Keratinocyte (primary cell): Measurements from ENCODE around the gene ABCB9. TPM values are rescaled to one million over a fixed set of nuclear protein-coding genes. Genes with fewer than 3 reads are reported as not detected.

ENCODE experiments used
- DNase-seq: peaks from one replicate; pipeline ENCODE4 v3.0.0-alpha.2; 2011; ENCODE audit warnings: low read depth, missing footprints, low spot score
- FAIRE-seq: peaks from 2 replicates; lab custom pipeline; 2011; peaks lifted over from hg19 to GRCh38; lab: Jason Lieb, UNC
- H2AFZ ChIP-seq: 2 replicates; pipeline ENCODE4 v1.6.0; 2012; ENCODE audit warnings: low read length, control low read depth, inconsistent platforms; ENCODE audit not compliant: control insufficient read depth
- H3K27ac ChIP-seq: 2 replicates; pipeline ENCODE4 v1.5.1; 2011; ENCODE audit warnings: low read length; ENCODE audit not compliant: control insufficient read depth, insufficient read depth
- H3K27me3 ChIP-seq: 3 replicates; pipeline ENCODE4 v1.6.0; 2011; ENCODE audit warnings: low read length; ENCODE audit not compliant: control insufficient read depth, insufficient read depth; ENCODE audit errors: extremely low read depth
- H3K36me3 ChIP-seq, 2 experiments: 2 replicates in 1 of 2; 3 replicates in 1 of 2; pipeline ENCODE4 v1.5.1; 2011; ENCODE audit warnings: low read length in 2 of 2, mild to moderate bottlenecking in 1 of 2; ENCODE audit not compliant: control insufficient read depth in 2 of 2, insufficient read depth in 2 of 2; ENCODE audit errors: extremely low read depth in 1 of 2
- H3K4me1 ChIP-seq: 3 replicates; pipeline ENCODE4 v1.5.1; 2011; ENCODE audit warnings: low read length; ENCODE audit not compliant: control insufficient read depth, insufficient read depth; ENCODE audit errors: extremely low read depth
- H3K4me2 ChIP-seq: 3 replicates; pipeline ENCODE4 v1.6.0; 2011; ENCODE audit warnings: low read depth, low read length; ENCODE audit not compliant: control insufficient read depth, insufficient read depth; ENCODE audit errors: extremely low read depth
- H3K4me3 ChIP-seq, 3 experiments: fragments of 200-600 bp in 1 of 3; sonication (generic) in 1 of 3; 2 replicates in 2 of 3; 3 replicates in 1 of 3; pipeline ENCODE4 v1.5.1; 2011 to 2016; ENCODE audit warnings: low read length in 3 of 3, mild to moderate bottlenecking in 3 of 3, control low read depth in 2 of 3, inconsistent platforms in 1 of 3, low read depth in 1 of 3, mixed read lengths in 1 of 3, mixed run types in 1 of 3, moderate library complexity in 1 of 3; ENCODE audit not compliant: control insufficient read depth in 2 of 3, insufficient read depth in 2 of 3; ENCODE audit errors: extremely low read depth in 1 of 3
- H3K79me2 ChIP-seq: 2 replicates; pipeline ENCODE4 v1.6.0; 2012; ENCODE audit warnings: low read length; ENCODE audit not compliant: control insufficient read depth, insufficient read depth
- H3K9ac ChIP-seq: 3 replicates; pipeline ENCODE4 v1.6.0; 2011; ENCODE audit warnings: low read length; ENCODE audit not compliant: control insufficient read depth, insufficient read depth; ENCODE audit errors: extremely low read depth
- H3K9me1 ChIP-seq: 3 replicates; pipeline ENCODE4 v1.6.0; 2011; ENCODE audit warnings: low read length; ENCODE audit not compliant: control insufficient read depth, insufficient read depth; ENCODE audit errors: extremely low read depth
- H3K9me3 ChIP-seq: 2 replicates; pipeline ENCODE4 v1.5.1; 2012; ENCODE audit warnings: low read depth, low read length; ENCODE audit not compliant: control insufficient read depth
- H4K20me1 ChIP-seq: 3 replicates; pipeline ENCODE4 v1.6.0; 2011; ENCODE audit warnings: low read length; ENCODE audit not compliant: control insufficient read depth, insufficient read depth; ENCODE audit errors: extremely low read depth
- EZH2 ChIP-seq: IDR thresholded peaks from one replicate; pipeline ENCODE4 v1.6.1; 2012; ENCODE audit warnings: inconsistent platforms, mild to moderate bottlenecking, low read length, moderate library complexity
- dilution Hi-C: fragments of 300-500 bp; cut with MboI; formaldehyde crosslinking; loops from one replicate; pipeline ENCODE4 v1.7.0; 2020; ENCODE audit warnings: low sequenced_read_pairs; ENCODE audit not compliant: extremely low pct_ligation_motif_present
- polyA plus RNA-seq, 5 experiments: library from polyadenylated mRNA; depleted of rRNA in 3 of 5; stranded (reverse) in 3 of 5; stranded (forward) in 1 of 5; unstranded in 1 of 5; fragments of >200 nt; gene quantifications; 1 replicate in 1 of 5; 2 replicates in 3 of 5; 3 replicates in 1 of 5; pipeline versions ENCODE4 v1.2.1 to v1.2.3, GENCODE V29; 2011 to 2012; ENCODE audit warnings: missing spikeins in 2 of 5, low read depth in 1 of 5, low replicate concordance in 1 of 5
- TF ChIP-seq, protein P1 (sequence below), 3 experiments: IDR thresholded peaks in 1 of 3; conservative IDR thresholded peaks in 1 of 3; optimal IDR thresholded peaks in 1 of 3; 2 replicates in 2 of 3; 3 replicates in 1 of 3; pipeline versions ENCODE3 to v1.5.1; 2011; ENCODE audit warnings: low read length in 3 of 3, mild to moderate bottlenecking in 3 of 3, moderate library complexity in 2 of 3, control low read depth in 1 of 3, inconsistent platforms in 1 of 3; ENCODE audit not compliant: insufficient read depth in 2 of 3; ENCODE audit errors: extremely low read depth in 1 of 3

Gene ABCB9
- polyA plus RNA-seq, 1 donor (not counting 4 experiments of a cell fraction or from before 2014, with no cell fraction given): 4.0 TPM

DNA sequence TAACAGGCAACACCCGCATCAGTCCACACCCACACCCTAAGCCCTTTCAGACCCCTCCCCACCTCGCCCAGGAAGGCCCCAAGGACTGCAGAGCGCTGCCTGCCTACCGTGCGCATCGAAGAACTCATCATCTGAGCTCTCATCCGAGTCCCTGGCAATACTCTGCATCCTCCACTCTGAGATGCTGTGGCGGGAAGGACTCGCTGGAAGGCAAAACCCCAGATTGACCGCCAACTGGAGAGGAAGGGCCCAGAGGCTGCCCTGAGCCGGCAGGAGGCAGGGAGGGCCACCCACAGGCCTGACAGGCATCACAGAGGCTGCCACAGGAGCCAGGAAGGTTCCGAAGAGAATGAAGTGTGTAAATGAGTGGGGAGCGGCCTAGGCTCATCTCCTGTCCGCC, 38.0 kb upstream of the ABCB9 start:
- dilution Hi-C loops: no loop called here
- H3K9me3 ChIP-seq: no peaks in the 10 kb centered on the region
- DNase-seq: no peak
- no peaks in the 10 kb centered on the region for H3K27me3 ChIP-seq
- H3K9me1 ChIP-seq: no peaks in the 10 kb centered on the region
- H3K4me3 ChIP-seq: no peak overlapping the region
- TF ChIP-seq, protein P1, sequence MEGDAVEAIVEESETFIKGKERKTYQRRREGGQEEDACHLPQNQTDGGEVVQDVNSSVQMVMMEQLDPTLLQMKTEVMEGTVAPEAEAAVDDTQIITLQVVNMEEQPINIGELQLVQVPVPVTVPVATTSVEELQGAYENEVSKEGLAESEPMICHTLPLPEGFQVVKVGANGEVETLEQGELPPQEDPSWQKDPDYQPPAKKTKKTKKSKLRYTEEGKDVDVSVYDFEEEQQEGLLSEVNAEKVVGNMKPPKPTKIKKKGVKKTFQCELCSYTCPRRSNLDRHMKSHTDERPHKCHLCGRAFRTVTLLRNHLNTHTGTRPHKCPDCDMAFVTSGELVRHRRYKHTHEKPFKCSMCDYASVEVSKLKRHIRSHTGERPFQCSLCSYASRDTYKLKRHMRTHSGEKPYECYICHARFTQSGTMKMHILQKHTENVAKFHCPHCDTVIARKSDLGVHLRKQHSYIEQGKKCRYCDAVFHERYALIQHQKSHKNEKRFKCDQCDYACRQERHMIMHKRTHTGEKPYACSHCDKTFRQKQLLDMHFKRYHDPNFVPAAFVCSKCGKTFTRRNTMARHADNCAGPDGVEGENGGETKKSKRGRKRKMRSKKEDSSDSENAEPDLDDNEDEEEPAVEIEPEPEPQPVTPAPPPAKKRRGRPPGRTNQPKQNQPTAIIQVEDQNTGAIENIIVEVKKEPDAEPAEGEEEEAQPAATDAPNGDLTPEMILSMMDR (optimal IDR thresholded peaks at IDR 0.05 in 1 of 3, IDR thresholded peaks at IDR 0.05 in 1 of 3, conservative IDR thresholded peaks at IDR 0.05 in 1 of 3; ENCODE audit: extremely low read depth in 1 of 3, insufficient read depth in 2 of 3, low read length in 3 of 3): no peak
- no peak for TF ChIP-seq EZH2
- H3K36me3 ChIP-seq: peaks cover 0 to 9% of the 10 kb centered on the region in 2 experiments
- H3K9ac ChIP-seq: no peak overlapping the region
- H3K27ac ChIP-seq: no peak overlapping the region
- no peaks in the 10 kb centered on the region for H3K4me1 ChIP-seq
- H2AFZ ChIP-seq: no peak overlapping the region
- no peak overlapping the region for H3K4me2 ChIP-seq
- no peaks in the 10 kb centered on the region for H3K79me2 ChIP-seq
- H4K20me1 ChIP-seq: no peaks in the 10 kb centered on the region
- no peak for FAIRE-seq

DNA sequence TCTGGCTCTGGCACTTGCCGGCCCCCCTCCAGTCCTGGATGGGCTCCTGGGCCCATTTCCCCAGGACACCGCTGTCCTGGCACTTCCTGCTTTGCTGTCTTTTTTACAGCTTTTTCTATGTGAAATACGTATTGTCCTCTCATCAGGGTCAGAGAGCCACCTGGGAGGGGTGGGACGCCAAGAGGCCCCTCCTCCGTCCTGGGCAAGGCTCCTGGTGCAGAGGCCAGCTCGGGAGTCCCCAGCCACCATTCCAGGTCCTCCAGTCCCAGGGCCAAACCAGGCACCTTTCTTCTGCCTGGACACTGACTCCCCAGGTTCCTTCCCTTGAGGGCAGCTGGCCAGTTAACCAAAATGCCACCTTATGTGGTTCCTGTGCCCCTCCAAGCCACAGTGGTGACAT, 37.0 kb upstream of the ABCB9 start:
- Histone ChIP-seq H3K79me2 (no peaks in the 10 kb centered on the region), H3K9me3 (no peaks in the 10 kb centered on the region), H3K9ac (no peak overlapping the region), H3K4me2 (no peak overlapping the region), H4K20me1 (no peaks in the 10 kb centered on the region), H3K36me3 (peaks cover 0 to 9% of the 10 kb centered on the region in 2 experiments), H3K9me1 (no peaks in the 10 kb centered on the region), H3K27me3 (no peaks in the 10 kb centered on the region), H3K4me1 (no peaks in the 10 kb centered on the region), H3K4me3 (no peak overlapping the region), H2AFZ (no peak overlapping the region), H3K27ac (no peak overlapping the region)
- FAIRE-seq (no peak), DNase-seq (no peak)
- TF ChIP-seq, protein P1 (optimal IDR thresholded peaks at IDR 0.05 in 1 of 3, IDR thresholded peaks at IDR 0.05 in 1 of 3, conservative IDR thresholded peaks at IDR 0.05 in 1 of 3; ENCODE audit: extremely low read depth in 1 of 3, insufficient read depth in 2 of 3, low read length in 3 of 3): no peak
- dilution Hi-C loops: no loop called here
